Posterior vena cava (tissue), 2 donors: ENCODE data around the gene ARID5B. TPM values are rescaled to one million over a fixed set of nuclear protein-coding genes. Genes with fewer than 3 reads are reported as not detected.

Experiments
- DNase-seq: peaks from one replicate; pipeline ENCODE4 v3.0.0-alpha.2; 2020; ENCODE audit warnings: low spot score
- intact Hi-C, 2 donors: fragments of 100-400 bp; cut with DNase I; formaldehyde crosslinking; loops; one replicate each; pipeline versions ENCODE4 v1.14.1 to v1.14.2; 2022 to 2023
- total RNA-seq, 2 donors: library from RNA; stranded (reverse); fragmentation: NEBNext Ultra II Directional; extraction: Animal tissue kit (Norgen Biotek cat#: 25700); gene quantifications; one replicate each; pipeline ENCODE4 v1.2.1, GENCODE V29; 2021
- donor health status: DM: yes; HTN: yes; CAD: no.
- donor health status: DM: yes; HTN: yes; CAD: no.

The ARID5B gene
- total RNA-seq, 2 donors from 2014 or later = 75.0 to 96.1 TPM

DNA sequence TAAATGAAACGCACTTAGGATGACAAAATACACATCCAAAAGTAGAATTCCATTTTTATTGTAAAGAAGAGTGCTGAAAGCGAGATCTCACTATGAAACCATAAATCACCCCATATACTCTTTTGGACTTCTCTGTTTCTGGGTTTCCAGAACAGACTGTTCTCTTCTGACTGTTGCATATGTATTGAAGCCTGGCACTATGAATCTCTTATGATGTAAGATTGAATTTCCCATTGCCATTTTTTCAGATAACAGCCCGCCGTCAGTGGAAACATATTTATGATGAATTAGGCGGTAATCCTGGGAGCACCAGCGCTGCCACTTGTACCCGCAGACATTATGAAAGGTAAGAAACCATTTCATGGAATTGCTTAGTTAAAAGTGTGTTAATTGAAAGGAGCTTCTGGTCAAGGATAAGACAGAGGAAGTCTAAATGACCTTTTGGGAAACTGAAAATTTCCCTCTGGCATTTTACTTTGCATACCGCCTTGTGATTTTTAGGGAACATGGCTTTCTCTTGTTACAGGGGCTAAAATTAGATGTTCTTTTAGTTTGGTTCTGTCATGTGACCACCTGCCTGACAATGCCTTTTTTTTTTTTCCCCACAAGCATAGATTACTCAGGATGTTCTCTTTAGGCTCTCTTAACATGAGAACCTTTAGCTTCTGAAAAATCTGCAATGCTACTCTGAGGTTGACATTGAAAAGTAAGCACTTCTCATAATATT lies 168.1 kb downstream of the ARID5B start:
- intact Hi-C loops = no loop called here
- no peak for DNase-seq

DNA sequence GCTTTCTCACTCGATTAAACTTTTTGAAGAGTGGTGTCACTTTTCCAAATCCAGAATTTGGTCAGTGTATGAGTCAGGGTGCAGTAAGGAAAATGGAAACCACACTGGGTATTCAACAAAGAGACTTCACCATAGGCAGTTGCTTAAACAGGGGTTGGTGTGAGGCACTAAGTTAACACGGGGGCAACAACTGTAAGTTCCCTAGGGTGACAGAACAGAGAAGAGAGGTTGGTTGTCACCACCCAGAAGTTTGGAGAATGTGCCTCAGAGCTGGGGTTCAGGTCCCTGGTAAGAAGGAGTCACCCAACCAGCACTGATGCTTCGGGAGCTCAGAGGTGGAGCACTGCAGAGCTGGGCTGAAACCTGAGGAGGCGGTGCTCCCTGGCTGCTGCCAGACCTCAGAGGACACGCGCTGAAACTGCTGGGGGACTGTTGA lies 170.4 kb downstream of the ARID5B start:
- DNase-seq = no peak
- intact Hi-C loops = no loop called here

DNA sequence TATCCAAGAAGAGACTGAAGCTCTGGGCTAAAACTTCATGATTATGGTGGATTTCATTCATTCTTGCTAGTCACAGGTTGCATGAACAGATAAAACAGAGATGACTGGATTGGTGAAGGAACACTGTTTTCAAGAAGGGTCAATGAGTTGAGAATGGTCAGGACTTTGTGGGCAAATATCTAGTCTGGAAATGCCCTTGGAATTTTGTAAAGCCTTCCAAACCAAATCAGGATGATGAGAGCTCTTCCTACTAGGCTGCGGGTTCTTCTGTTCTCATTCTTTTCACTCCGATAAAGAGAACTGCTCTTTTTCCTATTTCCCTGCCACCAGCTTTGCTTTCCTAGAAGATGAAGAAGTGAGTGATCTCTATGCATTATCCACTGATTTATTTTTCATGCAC lies 171.4 kb downstream of the ARID5B start:
- DNase-seq = no peak
- intact Hi-C loops = no loop called here

DNA sequence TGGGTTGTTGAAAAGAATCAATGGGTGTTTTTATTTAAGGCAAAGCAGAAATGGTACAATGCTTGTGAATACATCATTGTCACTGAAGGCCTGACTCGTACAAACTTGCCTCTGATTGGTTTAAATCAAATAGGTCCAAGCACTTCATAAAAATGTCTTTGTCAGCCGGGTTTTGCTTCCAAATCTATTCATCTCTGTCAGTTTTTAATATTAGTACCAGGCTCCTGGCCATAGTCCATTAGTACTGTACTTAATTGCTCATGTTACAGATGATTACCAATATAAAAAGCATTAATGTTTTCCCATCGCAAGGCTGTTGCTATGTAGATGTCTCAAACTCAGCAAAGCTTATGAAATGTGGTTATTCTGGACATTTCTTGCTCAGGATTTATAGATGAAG lies 171.9 kb downstream of the ARID5B start:
- DNase-seq = no peak
- intact Hi-C loops = no loop called here

DNA sequence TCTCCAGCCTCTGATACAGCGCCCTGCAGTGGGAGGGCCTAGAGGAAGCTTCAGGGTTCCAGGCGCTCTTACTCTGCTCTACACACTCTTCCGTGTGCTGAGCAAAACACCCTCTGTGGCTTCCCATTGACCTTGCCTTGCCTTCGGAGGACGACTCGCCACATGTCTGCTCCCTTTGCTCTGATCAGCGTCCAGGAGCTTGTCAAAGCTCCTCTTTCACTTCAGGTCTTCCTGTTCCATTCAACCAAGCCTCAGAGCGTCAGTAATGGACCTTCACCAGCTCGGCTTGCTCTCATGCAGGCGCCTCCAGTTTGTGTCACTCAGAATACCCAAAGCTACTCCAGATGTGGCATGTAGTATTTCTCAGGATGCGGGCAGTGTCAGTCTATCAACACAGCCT lies 173.9 kb downstream of the ARID5B start:
- no peak for DNase-seq
- intact Hi-C loops = no loop called here

DNA sequence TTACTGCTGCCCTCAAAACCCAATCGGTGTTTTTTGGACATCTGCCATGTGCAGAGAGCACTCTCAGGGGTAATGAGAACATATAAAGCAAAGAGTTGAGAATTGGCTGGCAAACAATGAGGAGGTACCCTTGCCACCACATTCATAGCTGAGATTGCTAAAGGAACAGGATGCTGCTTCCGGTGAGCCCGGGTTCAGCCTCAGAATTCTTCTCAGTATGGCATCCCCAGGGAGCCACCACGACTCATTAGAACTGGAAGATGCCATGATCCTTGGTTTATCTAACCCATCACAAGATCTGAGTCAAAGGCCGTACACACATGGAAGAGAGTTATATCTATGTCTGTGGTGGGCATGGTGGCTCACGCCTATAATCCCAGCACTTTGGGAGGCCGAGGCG lies 174.4 kb downstream of the ARID5B start:
- intact Hi-C loops = no loop called here
- no peak for DNase-seq

DNA sequence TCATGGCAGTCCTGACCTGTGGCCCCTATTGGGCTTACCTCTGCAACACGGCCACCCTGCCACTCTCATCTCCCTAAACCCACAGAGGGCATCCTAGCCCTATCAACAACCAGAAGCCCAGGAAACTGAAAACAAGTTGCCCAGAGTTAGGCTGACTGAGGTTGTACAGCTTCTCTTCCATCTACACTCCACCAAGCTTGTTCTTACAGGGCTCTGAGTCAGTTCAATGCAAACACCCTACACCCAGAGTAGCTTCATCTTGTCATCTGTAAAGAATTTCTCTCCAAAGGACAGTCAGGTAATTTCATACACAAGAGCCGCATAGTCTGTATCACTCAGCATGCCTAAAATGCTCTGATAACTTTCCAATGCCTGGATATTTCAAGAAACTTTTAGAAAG lies 175.4 kb downstream of the ARID5B start:
- DNase-seq = no peak
- intact Hi-C loops = no loop called here

DNA sequence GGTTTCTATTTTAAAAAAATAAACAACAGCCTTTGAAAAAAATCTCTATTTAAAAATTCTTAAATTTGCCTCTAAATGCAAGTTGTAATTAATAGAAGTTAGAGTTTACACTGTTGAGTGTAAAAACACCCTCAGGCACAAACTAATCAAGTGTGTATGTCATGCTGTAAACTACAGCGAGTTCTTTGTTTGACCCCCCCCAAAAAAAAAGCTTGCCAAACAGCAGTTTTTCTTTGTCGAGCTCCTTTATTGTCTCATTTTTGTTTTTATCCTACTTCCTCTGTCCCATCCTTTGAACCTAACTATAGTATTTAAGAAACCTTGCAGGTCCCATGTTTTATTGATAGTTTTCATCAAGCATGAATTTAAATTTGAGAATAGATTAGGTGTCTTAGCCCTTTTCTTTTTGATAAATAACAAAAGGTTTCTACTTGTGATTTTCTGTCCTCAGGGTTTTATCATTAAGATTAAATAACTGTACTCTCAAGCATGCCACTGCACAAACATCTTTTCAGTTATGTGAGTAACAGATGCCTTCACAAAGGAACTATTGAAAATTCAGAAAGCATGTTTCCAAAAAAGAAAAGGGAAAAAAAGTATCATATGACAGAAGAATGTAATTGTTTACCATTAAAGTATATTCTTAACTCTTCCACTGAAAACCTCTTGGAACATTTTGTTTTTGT lies 176.0 kb downstream of the ARID5B start:
- no peak for DNase-seq
- intact Hi-C loops = no loop called here

DNA sequence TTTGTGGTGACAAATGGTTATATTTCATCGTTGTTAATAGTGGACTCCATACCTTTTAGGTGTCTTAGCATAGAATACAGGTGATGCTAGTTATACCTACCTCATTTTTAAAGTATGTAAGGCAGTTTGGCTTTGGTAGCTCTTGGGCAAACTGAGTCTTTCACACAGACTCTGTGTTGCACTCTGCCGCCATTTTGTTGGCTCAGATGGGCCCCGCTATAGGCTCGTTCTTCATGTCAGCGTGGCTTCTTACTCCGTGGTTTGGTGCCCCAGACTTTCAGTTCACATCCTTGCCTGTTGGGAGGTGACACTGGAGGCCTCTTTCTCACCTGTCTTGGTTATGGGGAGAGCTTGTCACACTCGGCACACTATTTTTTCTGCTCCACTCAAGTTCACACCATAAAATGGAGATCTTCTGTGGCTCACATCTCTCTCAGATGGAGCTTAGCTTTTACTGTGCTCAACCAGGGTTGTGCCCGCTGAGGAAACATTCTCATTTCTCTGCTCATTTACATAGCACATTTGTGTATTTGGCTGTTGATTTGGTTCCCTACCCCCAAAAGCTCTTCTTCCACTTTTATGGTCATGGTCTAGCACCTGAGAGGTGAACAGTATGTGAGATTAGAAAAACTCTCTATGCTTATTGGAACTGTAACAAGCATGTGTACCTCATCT lies 178.5 kb downstream of the ARID5B start:
- intact Hi-C loops = no loop called here
- DNase-seq = no peak

DNA sequence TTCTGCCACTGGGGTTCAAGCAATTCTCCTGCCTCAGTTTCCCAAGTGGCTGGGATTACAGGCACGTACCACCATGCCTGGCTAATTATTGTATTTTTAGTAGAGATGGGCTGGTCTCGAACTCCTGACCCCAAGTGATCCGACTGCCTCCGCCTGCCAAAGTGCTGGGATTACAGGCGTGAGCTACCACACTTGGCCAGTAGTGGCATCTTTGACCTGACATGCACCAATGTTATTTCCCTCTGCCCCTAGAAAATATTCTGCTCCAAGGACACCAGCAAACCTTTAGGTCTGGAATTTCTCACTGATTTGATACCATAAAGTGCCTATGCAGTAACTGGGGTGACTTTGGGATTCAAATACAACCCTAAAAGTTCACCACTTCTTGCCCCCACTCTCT lies 179.4 kb downstream of the ARID5B start:
- intact Hi-C loops = no loop called here
- DNase-seq = no peak

DNA sequence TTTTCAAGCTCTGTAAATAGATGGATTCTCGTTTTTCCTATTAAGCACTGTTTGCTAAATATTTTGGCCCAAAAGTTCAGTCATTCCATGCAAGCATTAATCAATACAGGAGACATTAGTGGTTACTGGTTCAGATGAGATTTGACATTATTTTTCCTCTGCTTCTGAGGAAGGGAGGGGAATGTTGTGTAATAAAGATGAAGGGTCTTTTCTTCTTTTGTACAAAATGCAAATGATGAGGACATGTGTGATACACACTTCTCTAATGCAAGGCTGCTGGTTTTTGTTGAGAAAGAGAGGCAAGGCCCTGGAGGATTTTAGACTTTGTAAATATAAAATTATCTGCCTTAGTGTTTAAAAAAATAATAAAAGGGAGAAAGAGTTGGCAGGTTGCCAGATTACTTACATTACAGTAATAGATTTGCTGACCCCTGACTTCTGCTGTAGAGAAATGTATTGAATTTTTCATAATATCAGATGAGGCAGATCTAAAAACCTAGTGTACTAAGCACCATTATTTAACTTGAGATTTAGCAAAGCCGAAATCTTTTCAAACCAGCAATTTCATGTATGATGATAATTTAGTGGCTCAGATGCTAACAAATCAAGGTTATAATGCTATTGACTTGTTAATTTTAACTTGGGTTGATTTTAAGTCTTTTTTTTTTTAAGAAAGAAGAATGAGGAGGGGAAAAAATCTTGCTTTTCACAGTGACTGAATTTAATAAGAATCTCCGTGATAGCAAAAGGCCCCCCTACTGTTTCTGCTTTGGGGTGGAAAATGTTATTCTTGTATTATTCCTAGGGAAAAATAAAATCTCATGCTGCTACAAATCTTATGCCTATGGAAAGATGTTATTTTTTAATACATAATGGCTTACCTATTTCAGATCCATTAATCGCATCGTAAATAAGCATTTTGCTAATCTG lies 180.1 kb downstream of the ARID5B start:
- intact Hi-C loops = no loop called here
- no peak for DNase-seq

DNA sequence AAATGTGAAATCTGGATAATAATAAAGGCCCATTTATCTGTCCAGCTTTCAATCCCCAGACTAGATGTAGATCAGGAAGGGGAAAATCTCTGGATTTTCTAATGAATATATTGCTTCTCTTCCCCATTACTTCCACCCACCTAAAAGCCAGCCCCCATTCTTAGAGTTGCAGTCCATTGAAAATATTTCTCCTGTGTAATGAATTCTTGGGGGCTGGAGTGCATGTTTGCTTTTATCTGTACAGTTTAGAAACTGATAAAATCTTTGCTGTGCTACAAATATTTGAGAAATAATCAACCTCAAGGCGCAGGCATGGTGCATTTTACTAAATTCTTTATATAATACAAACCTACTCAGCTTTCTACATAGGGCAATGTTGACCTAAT lies 180.8 kb downstream of the ARID5B start:
- intact Hi-C loops = no loop called here
- no peak for DNase-seq

DNA sequence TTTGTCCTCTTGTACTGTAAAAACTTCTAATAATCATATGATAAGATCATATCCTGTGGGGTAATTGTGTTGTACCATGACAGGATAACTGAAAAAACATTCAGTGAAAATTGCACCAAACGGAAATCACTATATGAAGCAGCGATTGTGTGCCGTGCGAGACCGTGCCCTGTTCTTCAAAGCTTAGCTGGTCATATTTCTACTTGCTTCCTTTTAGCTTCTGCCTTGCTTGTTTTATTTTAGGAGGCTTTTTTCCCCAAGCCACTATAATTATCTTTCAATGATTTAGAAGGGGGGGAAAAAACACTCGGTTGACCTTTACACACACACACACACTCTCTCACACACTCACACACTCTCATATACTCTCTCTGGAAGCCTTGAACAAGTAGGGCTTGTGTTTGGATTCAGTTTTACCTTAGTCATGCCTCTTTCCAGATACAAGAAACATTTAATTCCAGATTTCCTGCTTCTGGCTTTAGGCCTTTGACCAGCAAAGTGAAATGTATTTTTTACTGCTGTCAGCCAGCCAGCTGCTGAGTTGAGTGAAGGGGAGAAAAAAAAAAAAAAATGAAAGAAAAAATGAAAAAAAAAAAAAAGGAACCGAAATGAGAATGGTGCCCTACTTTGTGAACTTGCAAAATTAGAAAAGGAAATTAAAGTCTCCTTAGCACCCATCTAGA lies 181.4 kb downstream of the ARID5B start:
- DNase-seq = no peak
- intact Hi-C loops = no loop called here

DNA sequence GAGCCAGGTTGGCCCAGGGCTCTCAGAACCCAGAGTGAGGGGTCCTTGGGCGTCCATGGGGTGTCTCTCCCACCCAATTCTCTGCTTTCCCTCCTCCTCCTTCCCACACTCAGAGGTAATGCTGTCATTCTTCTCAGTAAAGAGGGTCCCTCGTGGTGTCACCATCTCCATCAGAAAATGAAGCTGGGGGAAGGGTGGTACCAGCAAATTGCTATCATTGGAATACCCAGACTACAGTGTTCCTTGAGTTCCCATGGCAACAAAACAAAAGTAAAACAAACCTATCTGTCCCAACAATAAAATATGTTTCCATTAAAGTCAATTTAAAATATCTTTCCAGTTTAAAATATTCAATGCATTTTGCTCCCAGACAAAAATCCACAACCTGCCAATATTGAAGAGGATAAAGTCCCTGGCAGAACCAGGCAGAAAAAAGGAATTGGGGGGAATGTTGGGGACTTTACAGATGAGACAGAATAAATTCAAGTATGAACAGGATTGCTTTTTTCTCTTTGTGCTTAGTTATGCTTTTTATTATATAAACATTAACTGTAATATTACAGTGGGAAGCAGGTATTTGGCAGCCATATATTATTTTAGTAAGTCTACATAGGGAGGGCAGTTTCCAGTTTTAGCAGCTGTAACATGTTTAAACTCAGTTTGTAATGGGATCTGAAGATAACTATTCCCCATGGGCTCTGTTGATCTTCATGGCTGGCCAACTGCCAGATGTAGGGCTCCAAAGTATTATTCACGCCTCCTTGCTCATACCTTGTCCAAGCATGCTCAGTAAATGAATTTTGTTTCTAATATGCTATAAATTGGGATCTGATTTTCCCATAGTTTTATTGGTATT lies 182.1 kb downstream of the ARID5B start:
- no peak for DNase-seq
- intact Hi-C loops = no loop called here

DNA sequence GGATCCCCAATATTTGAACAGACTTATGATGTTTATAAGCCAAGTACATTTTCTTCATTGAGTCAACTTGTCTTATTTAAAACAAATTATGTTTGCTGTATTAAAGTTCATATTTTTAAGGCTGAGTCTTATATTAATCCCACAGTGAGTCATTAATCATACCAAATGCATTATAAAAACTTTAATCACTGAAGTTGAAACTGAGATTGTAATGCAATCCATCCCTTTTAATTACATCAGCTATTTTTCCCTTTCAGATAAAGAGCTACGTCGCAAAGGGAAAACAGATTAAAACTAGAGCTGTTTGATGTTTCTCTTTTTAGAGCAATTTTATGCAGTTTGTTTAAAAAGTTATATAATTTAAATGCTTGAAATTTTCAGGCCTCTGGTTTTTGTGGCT lies 183.0 kb downstream of the ARID5B start:
- intact Hi-C loops = no loop called here
- DNase-seq = no peak

DNA sequence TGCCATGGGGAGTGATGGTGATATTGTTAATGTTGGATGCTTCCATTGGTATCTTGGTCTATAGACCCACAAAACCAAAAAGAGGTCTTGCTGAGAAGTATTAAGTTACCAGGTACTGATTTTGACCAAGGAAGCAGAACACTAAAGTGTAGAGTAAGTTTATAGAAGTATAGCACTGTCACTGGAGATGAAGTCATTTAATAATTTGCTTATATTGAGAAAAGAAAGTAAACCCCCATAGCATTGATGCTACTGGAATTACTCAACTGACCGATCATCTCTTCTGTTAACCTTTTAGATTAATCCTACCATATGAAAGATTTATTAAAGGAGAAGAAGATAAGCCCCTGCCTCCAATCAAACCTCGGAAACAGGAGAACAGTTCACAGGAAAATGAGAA lies 183.9 kb downstream of the ARID5B start:
- DNase-seq = no peak
- intact Hi-C loops = no loop called here

DNA sequence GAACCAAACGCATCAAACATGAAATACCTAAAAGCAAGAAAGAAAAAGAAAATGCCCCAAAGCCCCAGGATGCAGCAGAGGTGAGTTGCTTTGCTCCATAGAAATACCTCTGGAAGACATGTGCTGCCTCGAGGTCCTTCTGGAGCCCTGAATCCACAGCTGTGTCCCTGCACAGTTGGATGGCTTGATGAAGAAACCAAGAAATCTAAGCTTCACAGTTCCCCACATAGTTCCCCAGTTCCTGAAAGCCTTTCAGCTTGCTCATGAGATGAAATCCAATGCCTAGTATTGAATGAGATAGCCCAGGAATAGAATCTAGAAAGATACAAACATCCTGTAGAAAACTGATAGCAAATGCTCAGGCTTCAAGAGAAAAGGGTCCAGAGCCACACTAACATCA lies 184.3 kb downstream of the ARID5B start:
- intact Hi-C loops = no loop called here
- no peak for DNase-seq

DNA sequence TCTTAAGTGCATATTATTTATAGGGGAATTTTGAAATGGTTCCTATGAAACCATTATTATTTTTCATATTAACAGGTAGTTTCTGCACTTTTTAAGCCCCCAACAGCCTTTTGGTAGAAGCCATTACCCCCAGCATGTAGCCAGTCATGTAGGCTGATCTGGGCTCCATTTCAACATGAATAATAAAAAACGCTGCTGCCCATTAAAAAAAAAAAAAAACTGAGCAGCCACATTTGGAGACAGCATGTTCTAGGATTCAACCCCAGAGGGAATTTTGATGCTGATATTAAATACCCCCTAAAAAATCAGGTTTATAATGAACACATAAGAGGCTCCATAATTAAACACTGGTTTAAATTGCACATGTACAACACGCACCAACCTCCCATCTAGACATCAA lies 185.8 kb downstream of the ARID5B start:
- intact Hi-C loops = no loop called here
- DNase-seq = no peak
